HG02763 (cell line): ENCODE results near the gene GALNT14.

Source experiments
- ATAC-seq: cut with Tn5 transposase; IDR thresholded peaks from one replicate; pipeline ENCODE4 v1.9.1; 2021; ENCODE audit warnings: mild to moderate bottlenecking, moderate library complexity; ENCODE audit not compliant: unreplicated experiment

Gene GALNT14

GRCh38 chr2:31136000-31136399 is 2.2 kb downstream of the GALNT14 start:
- ATAC-seq: no peak

GRCh38 chr2:31134480-31134879 is 3.8 kb downstream of the GALNT14 start:
- no peak for ATAC-seq

- ATAC-seq: no peak
These were observed 5.5 kb downstream of the GALNT14 start for GRCh38 chr2:31132786-31133185.

- no peak for ATAC-seq
These were observed 6.4 kb downstream of the GALNT14 start for GRCh38 chr2:31131871-31132270.

GRCh38 chr2:31129375-31130171 is 8.7 kb downstream of the GALNT14 start:
- ATAC-seq: no peak

GRCh38 chr2:31127931-31128330 is 10.3 kb downstream of the GALNT14 start:
- ATAC-seq: no peak

- no peak for ATAC-seq
These were observed 12.1 kb downstream of the GALNT14 start for GRCh38 chr2:31125918-31126695.

- no peak for ATAC-seq
These were observed 13.3 kb downstream of the GALNT14 start for GRCh38 chr2:31124904-31125303.

GRCh38 chr2:31122133-31122532 is 16.1 kb downstream of the GALNT14 start:
- ATAC-seq: no peak

- ATAC-seq: no peak
These were observed 24.5 kb downstream of the GALNT14 start for GRCh38 chr2:31113765-31114164.

- no peak for ATAC-seq
These were observed 25.7 kb downstream of the GALNT14 start for GRCh38 chr2:31112544-31112943.

- no peak for ATAC-seq
These were observed 27.2 kb downstream of the GALNT14 start for GRCh38 chr2:31110998-31111397.

GRCh38 chr2:31110431-31110830 is 27.8 kb downstream of the GALNT14 start:
- ATAC-seq: no peak

- ATAC-seq: no peak
These were observed 28.5 kb downstream of the GALNT14 start for GRCh38 chr2:31109633-31110192.

GRCh38 chr2:31108561-31109286 is 29.5 kb downstream of the GALNT14 start:
- no peak for ATAC-seq

- ATAC-seq: no peak
These were observed 30.5 kb downstream of the GALNT14 start for GRCh38 chr2:31107591-31108300.

- ATAC-seq: no peak
These were observed 36.5 kb downstream of the GALNT14 start for GRCh38 chr2:31101701-31102100.

- ATAC-seq: no peak
These were observed 40.2 kb downstream of the GALNT14 start for GRCh38 chr2:31097962-31098613.

- ATAC-seq: no peak
These were observed 48.1 kb downstream of the GALNT14 start for GRCh38 chr2:31090188-31090587.

GRCh38 chr2:31089645-31090044 is 48.6 kb downstream of the GALNT14 start:
- no peak for ATAC-seq
